GM18867 (cell line): Measurements from ENCODE around the gene FARSA.
A peak's percentile ranks its signal among the peaks of the same experiment; 100 is the strongest.
"Not testable (repeated sequence)": the region's sequence is repeated elsewhere in the genome, so short reads cannot be mapped to it uniquely, and the experiment has no call there.

Experiments
- ATAC-seq: cut with Tn5 transposase; IDR thresholded peaks from one replicate; pipeline ENCODE4 v1.9.1; 2021; ENCODE audit warnings: mild to moderate bottlenecking, moderate library complexity; ENCODE audit not compliant: unreplicated experiment

FARSA gene

GRCh38 chr19:12933287-12934072, at the start of gene FARSA:
TSS of gene FARSA (minus strand) at chr19:12933711. CDS start at chr19:12933696, 15 bp downstream.
- peak; percentile 35 for ATAC-seq

- ATAC-seq: no peak
Measured at GRCh38 chr19:12983091-12983490, 49.6 kb upstream of the FARSA start.

GRCh38 chr19:12982648-12983047, 49.1 kb upstream of the FARSA start:
- no peak for ATAC-seq

GRCh38 chr19:12979974-12980373, 46.5 kb upstream of the FARSA start:
- no peak for ATAC-seq

DNA sequence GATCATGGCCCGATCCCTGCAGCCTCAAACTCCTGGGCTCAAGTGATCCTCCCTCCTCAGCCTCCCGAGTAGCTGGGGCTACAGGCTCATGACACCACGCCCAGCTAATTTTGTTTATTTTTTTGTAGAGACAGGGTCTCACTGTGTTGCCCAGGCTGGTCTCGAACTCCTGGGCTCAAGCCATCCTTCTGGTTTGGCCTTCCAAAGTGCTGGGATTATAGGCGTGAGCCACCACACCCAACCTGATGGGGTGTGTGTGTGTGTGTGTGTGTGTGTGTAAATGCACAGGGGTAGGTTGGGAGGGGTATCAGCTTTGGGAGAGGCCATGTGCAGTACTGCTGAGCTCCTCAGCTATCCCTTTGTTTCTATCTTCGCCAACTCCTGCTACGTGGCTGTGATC, 42.6 kb upstream of the FARSA start:
- ATAC-seq: not testable (repeated sequence)

DNA sequence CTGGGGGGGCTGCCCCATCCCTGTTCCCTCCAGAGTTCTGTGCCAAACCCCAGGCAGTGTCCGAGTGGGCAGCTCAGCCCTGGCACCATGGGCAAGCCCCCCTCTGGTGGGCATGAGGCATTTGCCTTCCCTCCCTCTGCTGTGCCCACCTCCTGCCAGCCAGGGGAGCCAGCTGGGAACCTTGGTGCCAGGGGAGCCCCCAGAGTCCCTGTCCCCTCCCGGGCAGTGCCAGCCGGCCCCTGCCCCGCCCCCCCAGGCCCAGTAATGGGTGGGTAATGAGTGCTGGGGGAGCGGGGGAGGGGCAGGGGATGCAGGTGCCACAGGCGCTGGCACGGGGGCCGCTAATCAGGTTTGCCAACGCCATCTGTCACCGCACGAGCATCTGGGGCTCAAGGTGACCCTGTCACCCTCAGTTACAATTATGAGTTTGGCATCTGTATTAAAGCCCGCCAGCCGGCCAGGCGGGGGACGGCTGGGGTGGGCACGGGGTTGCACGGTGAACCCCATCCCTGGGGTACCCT, 41.8 kb upstream of the FARSA start:
- ATAC-seq: no peak

GRCh38 chr19:12974301-12975220, 41.0 kb upstream of the FARSA start:
- no peak for ATAC-seq

DNA sequence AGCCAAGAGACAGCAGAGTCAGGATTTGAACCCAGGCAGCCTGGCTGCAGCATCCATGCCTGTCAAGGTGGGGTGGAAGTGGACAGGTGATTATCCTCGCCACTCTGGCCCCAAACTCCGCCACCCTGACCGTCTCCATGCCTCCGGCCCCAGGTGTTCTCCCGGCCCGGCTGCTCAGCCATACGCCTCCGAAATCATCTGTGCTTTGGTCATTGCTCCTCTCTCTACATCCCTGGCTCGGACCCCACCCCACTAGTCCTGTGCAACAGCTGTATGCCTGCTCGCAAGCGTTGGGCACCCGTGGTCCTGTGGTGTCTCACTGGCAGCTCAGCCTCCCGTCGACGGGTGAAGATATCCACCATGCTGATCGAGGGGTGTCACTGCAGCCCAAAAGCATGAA, 39.7 kb upstream of the FARSA start:
- no peak for ATAC-seq

- no peak for ATAC-seq
Measured at GRCh38 chr19:12970070-12970820, 36.7 kb upstream of the FARSA start.

- no peak for ATAC-seq
Measured at GRCh38 chr19:12969292-12969988, 35.9 kb upstream of the FARSA start, which contains the start of gene DAND5. TSS of gene DAND5 (plus strand) at chr19:12969576. CDS start at chr19:12969661, 85 bp downstream.

DNA sequence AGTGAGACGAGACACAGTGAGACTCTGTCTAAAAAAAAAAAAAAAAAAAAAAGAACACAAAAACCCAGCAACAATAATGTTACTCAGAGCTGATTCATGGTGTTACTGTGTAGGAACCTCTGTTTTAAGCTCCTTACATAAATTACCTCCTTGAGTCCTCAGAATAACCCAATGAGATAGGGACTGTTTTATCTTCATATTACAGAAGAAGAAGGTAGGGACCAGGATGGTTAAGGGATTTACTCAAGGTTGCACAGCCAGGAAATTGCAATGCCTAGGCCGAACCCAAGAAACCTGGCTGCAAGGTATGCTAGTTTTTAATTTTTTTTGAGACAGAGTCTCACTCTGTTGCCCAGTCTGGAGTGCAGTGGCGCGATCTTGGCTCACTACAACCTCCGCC, 34.4 kb upstream of the FARSA start:
- ATAC-seq: no peak

DNA sequence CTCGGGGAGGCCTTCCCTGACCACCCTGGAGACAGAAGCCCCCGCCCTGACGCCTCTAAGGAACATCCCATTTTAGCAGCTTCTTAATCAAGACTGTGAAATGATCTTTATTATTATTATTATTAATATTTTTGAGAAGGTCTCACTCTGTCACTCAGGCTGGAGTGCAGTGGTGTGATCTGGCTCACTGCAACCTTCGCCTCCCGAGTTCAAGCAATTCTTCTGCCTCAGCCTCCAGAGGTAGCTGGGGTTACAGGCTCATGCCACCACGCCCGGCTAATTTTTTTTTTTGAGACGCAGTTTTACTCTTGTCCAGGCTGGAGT, 32.3 kb upstream of the FARSA start:
- ATAC-seq: no peak

- peak; percentile 66 for ATAC-seq
Measured at GRCh38 chr19:12965017-12965811, 31.7 kb upstream of the FARSA start.

DNA sequence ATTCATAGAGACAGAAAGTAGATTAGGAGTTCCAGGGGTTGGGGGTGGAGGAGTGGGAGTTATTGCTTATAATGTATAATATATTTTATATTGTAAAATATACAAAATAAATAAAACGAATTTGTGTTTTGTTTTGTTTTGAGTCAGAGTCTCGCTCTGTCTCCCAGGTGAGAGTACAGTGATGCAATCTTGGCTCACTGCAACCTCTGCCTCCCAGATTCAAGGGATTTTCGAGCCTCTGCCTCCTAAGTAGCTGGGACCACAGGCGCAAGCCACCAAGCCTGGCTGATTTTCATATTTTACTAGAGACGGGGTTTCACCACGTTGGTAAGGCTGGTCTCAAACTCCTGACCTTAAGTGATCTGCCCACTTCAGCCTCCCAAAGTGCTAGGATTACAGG, 26.0 kb upstream of the FARSA start:
- no peak for ATAC-seq

- not testable (repeated sequence) for ATAC-seq
Measured at GRCh38 chr19:12957389-12957952, 24.0 kb upstream of the FARSA start.

GRCh38 chr19:12956446-12957388, 23.2 kb upstream of the FARSA start, which contains the start of gene GADD45GIP1:
TSS of gene GADD45GIP1 (minus strand) at chr19:12957223. CDS start at chr19:12957212, 11 bp downstream.
- ATAC-seq: peak; percentile 67

DNA sequence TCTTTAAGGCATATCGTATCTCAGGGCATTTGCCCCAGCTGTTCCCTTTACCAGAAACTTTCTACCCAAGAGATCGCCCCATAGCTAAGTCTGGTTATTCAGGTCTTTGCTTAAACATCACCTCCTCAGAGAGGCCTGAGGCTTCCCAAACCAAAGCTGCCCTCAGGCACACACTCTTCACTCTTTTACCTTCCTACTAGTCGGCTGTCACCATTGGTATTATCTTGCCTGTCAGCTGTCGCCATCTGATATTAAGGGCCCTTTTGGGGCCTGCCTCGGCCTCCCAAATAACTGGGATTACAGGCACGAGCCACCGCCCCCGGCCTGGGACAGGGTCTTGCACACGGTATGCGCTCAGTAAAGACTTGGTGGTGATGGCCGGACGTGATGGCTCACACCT, 22.5 kb upstream of the FARSA start:
- ATAC-seq: no peak

- ATAC-seq: not testable (repeated sequence)
Measured at GRCh38 chr19:12955575-12955974, 22.1 kb upstream of the FARSA start.
